Vagina (tissue), 2 donors: ENCODE results near the gene PTPN9.

Experiments
- CTCF ChIP-seq, 3 experiments: fragments of 450-650 bp in 2 of 3; fragments of 200-600 bp in 1 of 3; sonication (generic) in 1 of 3; IDR thresholded peaks; one replicate each; pipeline ENCODE4 v1.5.1; 2017 to 2019; ENCODE audit warnings: antibody characterized with exemption in 3 of 3, mild to moderate bottlenecking in 2 of 3, moderate library complexity in 2 of 3
- POLR2A ChIP-seq, 2 donors: fragments of 450-650 bp; IDR thresholded peaks; one replicate each; pipeline ENCODE4 v1.6.1; 2017; ENCODE audit warnings: antibody characterized with exemption in 2 of 2, mild to moderate bottlenecking in 2 of 2, moderate library complexity in 2 of 2
- POLR2AphosphoS5 ChIP-seq, 2 donors: sonication (generic); formaldehyde crosslinking; IDR thresholded peaks; one replicate each; pipeline ENCODE4 v1.9.0; 2017; ENCODE audit warnings: antibody characterized with exemption in 2 of 2, mild to moderate bottlenecking in 2 of 2, low read depth in 1 of 2; ENCODE audit not compliant: insufficient read depth in 1 of 2

DNA sequence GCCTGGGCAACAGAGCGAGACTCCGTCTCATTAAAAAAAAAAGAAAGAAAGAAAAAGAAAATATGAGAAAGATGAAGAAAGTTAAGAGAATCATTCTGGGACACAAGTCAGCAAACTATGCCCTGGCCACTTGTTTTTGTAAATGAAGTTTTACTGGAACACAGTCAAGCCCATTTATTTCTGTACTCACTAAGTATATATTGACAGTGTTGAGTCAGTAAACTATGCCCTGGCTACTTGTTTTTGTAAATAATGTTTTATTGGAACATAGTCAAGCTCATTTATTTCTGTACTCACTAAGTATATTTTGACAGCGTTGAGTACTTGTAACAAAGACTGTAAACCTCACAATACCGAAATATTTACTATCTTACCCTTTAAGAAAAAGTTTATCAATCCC, 85.4 kb downstream of the PTPN9 start:
- TF ChIP-seq CTCF (IDR thresholded peaks at IDR 0.05): no peak
- no peak for TF ChIP-seq POLR2A (IDR thresholded peaks at IDR 0.05)
- no peak for TF ChIP-seq POLR2AphosphoS5 (IDR thresholded peaks at IDR 0.05; ENCODE audit: insufficient read depth in 1 of 2, low read depth in 1 of 2)
